GM19351 (cell line): Measurements from ENCODE around the gene SNX17.
A peak's percentile ranks its signal among the peaks of the same experiment; 100 is the strongest.

Source experiments
- ATAC-seq: cut with Tn5 transposase; IDR thresholded peaks from one replicate; pipeline ENCODE4 v1.9.1; 2021; ENCODE audit warnings: mild to moderate bottlenecking, moderate library complexity; ENCODE audit not compliant: unreplicated experiment

SNX17 gene

GRCh38 chr2:27363933-27364332 is 6.5 kb upstream of the SNX17 start:
- ATAC-seq: no peak

GRCh38 chr2:27369471-27370025 is 868 bp upstream of the SNX17 start:
- ATAC-seq: no peak

- ATAC-seq: peak; percentile 20
These were observed 602 bp downstream of the SNX17 start for GRCh38 chr2:27370816-27371620.

GRCh38 chr2:27372937-27373336 is 2.5 kb downstream of the SNX17 start:
- no peak for ATAC-seq

GRCh38 chr2:27373567-27373966 is 3.2 kb downstream of the SNX17 start:
- ATAC-seq: no peak

GRCh38 chr2:27375513-27376099 is 5.2 kb downstream of the SNX17 start:
- no peak for ATAC-seq

- no peak for ATAC-seq
These were observed 5.9 kb downstream of the SNX17 start for GRCh38 chr2:27376151-27376865.

- no peak for ATAC-seq
These were observed 6.6 kb downstream of the SNX17 start for GRCh38 chr2:27376866-27377617.

- ATAC-seq: no peak
These were observed 7.2 kb downstream of the SNX17 start for GRCh38 chr2:27377618-27378095.

- no peak for ATAC-seq
These were observed 7.8 kb downstream of the SNX17 start for GRCh38 chr2:27378096-27378808.

GRCh38 chr2:27378809-27379290 is 8.4 kb downstream of the SNX17 start:
- ATAC-seq: no peak

- ATAC-seq: no peak
These were observed 9.0 kb downstream of the SNX17 start for GRCh38 chr2:27379383-27379835.

GRCh38 chr2:27379836-27380625 is 9.6 kb downstream of the SNX17 start:
- ATAC-seq: peak; percentile 40

GRCh38 chr2:27380626-27381545 is 10.5 kb downstream of the SNX17 start, which contains the start of gene ZNF513:
Gene ZNF513, minus strand, starts transcription at chr2:27380734. Its CDS starts 208 bp downstream, at chr2:27380526.
- ATAC-seq: peak; percentile 87

GRCh38 chr2:27381577-27382181 is 11.3 kb downstream of the SNX17 start:
- ATAC-seq: no peak

GRCh38 chr2:27390822-27391679 is 20.6 kb downstream of the SNX17 start:
- no peak for ATAC-seq
